GM21423 (cell line): ENCODE results near the gene SIRPG.
"Not testable (repeated sequence)": the region's sequence is repeated elsewhere in the genome, so short reads cannot be mapped to it uniquely, and the experiment has no call there.

Experiments
- ATAC-seq: cut with Tn5 transposase; IDR thresholded peaks from one replicate; pipeline ENCODE4 v1.9.1; 2021; ENCODE audit warnings: mild to moderate bottlenecking, moderate library complexity; ENCODE audit not compliant: unreplicated experiment

Gene SIRPG

DNA sequence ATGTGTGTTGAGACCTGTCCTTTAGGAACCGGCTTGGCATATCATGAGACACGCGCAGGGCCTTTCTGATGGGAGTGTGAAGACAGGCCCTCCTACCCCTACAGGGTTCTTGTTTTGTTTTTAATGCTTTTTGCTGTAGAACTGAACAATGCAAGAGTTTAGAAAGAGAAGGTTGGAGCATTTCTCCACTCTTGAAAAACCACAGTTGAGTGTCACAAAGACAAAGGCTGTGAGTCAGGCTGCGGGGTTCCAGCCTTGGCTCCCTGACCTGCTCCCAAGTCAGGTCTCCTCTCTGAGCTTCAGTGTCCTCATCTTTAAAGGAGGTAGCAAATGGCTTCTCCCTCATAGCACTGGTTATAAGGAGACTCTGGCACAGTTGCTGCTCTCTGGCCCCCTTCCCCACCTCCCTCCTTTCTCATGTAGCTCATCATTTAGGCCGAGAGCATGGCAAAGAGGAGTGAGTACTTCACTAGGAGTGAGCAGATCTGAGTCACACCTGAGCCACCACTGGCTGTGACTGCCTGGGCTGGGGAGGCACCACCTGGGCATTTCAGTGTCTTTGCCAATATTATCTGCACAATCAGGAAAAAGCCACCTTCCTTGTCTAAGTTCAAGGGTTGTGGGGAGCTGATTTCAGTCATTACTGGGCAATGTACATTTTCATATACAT is 48.8 kb downstream of the SIRPG start:
- not testable (repeated sequence) for ATAC-seq

GRCh38 chr20:1600736-1601135 is 56.8 kb downstream of the SIRPG start:
- no peak for ATAC-seq

DNA sequence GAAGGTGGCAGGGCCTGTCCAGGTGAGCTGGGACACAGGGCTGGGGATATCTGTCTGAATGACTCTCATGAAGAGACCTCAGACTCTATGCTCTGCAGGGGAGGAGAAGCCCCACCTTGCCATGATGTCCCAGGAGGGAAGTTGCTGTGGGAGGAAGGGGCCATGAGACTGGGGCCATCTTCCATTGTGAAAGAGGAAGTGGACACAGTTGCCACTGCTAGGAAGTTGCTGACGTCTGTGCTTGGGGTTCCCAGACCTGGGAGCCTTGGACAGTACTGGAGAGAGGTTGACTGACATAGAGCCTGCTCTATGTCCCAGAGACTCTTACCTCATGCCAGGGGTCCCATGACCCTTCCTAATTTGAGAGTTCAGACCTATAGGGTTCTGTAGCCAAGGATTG is 62.2 kb downstream of the SIRPG start:
- no peak for ATAC-seq

DNA sequence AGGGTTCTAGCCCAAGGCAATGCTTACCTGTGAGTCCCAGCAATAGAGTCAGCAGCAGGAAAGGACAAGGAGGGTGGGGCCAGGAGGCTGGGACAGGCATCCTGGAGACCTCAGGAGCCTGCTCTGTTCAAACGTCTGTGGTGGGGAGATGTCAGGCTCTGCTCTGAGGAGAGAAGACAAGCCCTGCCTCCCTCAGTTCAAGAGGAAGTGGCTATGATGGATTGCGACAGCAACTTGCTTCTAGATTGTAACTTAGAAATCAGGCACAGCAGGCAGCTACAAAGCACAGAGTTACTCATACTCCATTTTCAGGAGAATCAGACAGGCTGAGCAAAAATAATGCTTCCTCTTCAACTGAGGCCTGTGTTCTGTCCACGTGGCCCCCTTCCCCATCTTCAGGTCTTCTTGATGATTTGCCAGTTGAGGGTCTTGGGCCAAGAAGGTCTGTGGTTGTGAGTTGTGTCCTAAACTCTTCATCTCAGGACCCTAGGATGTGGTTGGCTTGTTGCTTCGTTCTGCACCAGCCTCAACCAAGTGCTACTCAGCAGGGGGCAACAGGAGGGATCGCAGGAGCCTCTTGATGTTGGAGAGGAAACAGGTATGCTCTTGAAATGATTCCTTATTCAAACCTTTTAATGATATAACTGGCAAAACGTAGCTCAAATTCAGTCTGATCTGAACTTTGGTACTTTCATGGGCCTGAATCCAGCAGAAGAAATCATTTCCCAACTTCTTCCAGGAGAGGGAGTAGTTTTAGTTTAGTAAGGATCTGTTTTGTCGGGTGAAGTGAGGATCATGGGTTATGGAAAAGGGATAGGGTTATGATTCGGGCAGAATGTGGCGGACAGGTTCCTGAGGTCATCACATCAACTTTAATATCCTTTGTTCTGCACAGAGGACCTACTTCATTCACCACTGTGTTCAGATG is 68.8 kb downstream of the SIRPG start:
- no peak for ATAC-seq

DNA sequence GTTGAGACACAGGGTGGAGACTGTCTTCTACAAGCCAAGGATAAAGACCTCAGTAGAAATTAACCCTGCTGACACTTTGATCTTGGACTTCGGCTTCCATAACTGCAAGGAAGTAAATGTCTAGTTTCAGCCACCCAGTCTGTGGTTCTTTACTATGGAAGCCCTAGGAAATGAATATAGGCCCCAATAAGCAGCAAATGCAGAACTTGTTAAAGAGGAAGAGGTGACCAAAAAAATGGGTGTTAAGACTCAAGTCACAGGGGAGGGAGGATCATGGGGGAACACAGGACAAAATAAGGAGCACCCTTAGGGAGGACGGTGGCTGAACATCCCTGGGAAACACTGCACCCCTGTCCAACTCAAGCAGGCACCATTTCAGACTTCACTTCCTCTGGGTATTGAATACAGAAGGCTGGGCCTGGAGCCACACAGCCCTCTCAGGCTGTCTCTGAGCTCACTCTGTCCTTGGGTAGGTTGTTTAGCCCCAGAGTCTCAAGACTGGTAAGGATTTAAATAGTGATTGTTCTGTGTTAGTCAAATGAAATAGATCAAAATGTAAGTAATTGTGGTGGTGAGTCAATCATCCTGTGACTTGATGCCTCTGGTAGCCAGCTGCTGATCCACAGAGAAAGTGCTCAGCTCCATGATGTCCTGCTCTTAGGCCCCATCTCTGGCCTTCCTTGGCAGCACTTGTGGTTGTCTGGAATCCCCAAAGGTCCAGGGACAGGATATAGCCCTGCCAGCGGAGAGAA is 69.6 kb downstream of the SIRPG start:
- no peak for ATAC-seq

- ATAC-seq: no peak
Measured at GRCh38 chr20:1579488-1579887, 78.1 kb downstream of the SIRPG start.
